K562 (cell line): ENCODE results near the gene MKS1. TPM values are rescaled to one million over a fixed set of nuclear protein-coding genes. Genes with fewer than 3 reads are reported as not detected.

ENCODE experiments used
- ATF1 ChIP-seq, 2 experiments: fragments of 450-650 bp in 1 of 2; IDR thresholded peaks; 2 replicates each; pipeline ENCODE4 v1.6.1; 2016; ENCODE audit warnings: missing compliant biosample characterization in 1 of 2, missing genetic modification characterization in 1 of 2
- CEBPB ChIP-seq: fragments of 450-650 bp; IDR thresholded peaks from 2 replicates; pipeline ENCODE4 v1.6.1; 2016; ENCODE audit warnings: missing genetic modification characterization, missing compliant biosample characterization
- CREB1 ChIP-seq, 2 experiments: sonication (generic) in 1 of 2; formaldehyde crosslinking in 1 of 2; IDR thresholded peaks; 2 replicates each; pipeline versions ENCODE4 v1.6.1 to v1.8.0; 2012 to 2022; ENCODE audit warnings: inconsistent platforms in 1 of 2, mild to moderate bottlenecking in 1 of 2, missing genetic modification reagents in 1 of 2, moderate library complexity in 1 of 2
- DDX20 ChIP-seq: fragments of 450-650 bp; IDR thresholded peaks from 2 replicates; pipeline ENCODE4 v1.6.1; 2016; ENCODE audit warnings: missing genetic modification characterization, low read depth, mild to moderate bottlenecking, missing compliant biosample characterization, moderate library complexity
- MEF2D ChIP-seq: conservative IDR thresholded peaks from 2 replicates; pipeline ENCODE4 v1.6.1; 2016; ENCODE audit warnings: low read depth, missing genetic modification characterization, missing compliant biosample characterization
- NONO ChIP-seq, 2 experiments: fragments of 200-400 bp in 1 of 2; fragments of 450-650 bp in 1 of 2; formaldehyde crosslinking in 1 of 2; IDR thresholded peaks; 2 replicates each; pipeline ENCODE4 v1.6.1; 2017; ENCODE audit warnings: low read depth in 2 of 2, mild to moderate bottlenecking in 2 of 2, moderate library complexity in 2 of 2, low read length in 1 of 2
- POLR2AphosphoS5 ChIP-seq: IDR thresholded peaks from 2 replicates; pipeline ENCODE4 v1.6.1; 2011; ENCODE audit warnings: mild to moderate bottlenecking, low read depth, low read length, moderate library complexity; ENCODE audit not compliant: control insufficient read depth, insufficient read depth
- PURB ChIP-seq: sonication (generic); formaldehyde crosslinking; IDR thresholded peaks from 2 replicates; pipeline ENCODE4 v1.9.0; 2021; ENCODE audit warnings: low read depth, mild to moderate bottlenecking, missing genetic modification reagents
- RBBP5 ChIP-seq: fragments of 200-600 bp; sonication (generic); IDR thresholded peaks from 2 replicates; pipeline ENCODE4 v1.6.1; 2012; ENCODE audit warnings: borderline replicate concordance, mild to moderate bottlenecking, low read length, control low read depth, inconsistent platforms; ENCODE audit not compliant: insufficient read depth, poor library complexity, severe bottlenecking
- SAP30 ChIP-seq: fragments of 200-600 bp; sonication (generic); IDR thresholded peaks from 2 replicates; pipeline ENCODE4 v1.6.1; 2012; ENCODE audit warnings: borderline replicate concordance, low read depth, mild to moderate bottlenecking, moderate library complexity, low read length, control low read depth, inconsistent platforms; ENCODE audit not compliant: insufficient read depth, poor library complexity, severe bottlenecking
- SIN3B ChIP-seq: fragments of 450-650 bp; IDR thresholded peaks from 2 replicates; pipeline ENCODE4 v1.6.1; 2017; ENCODE audit warnings: low read depth, mild to moderate bottlenecking, moderate library complexity
- TAF1 ChIP-seq: IDR thresholded peaks from 2 replicates; pipeline ENCODE4 v1.6.1; 2011; ENCODE audit warnings: mild to moderate bottlenecking, low read length, moderate library complexity; ENCODE audit not compliant: insufficient read depth, control insufficient read depth, severe bottlenecking; ENCODE audit errors: extremely low read depth
- TBL1XR1 ChIP-seq, 2 experiments: IDR thresholded peaks; 2 replicates each; pipeline ENCODE4 v1.6.1; 2012; ENCODE audit warnings: improper control_type of control experiment in 2 of 2, low read length in 2 of 2, mild to moderate bottlenecking in 1 of 2
- TCF7 ChIP-seq: sonication (generic); IDR thresholded peaks from 2 replicates; pipeline ENCODE4 v1.6.1; 2016; ENCODE audit warnings: antibody characterized with exemption, borderline replicate concordance
- TEAD4 ChIP-seq, 2 experiments: sonication (generic) in 1 of 2; formaldehyde crosslinking in 1 of 2; IDR thresholded peaks; 2 replicates each; pipeline versions ENCODE4 v1.6.1 to v1.8.0; 2012 to 2022; ENCODE audit warnings: borderline replicate concordance in 1 of 2, inconsistent platforms in 1 of 2, low read length in 1 of 2, mild to moderate bottlenecking in 1 of 2, missing genetic modification reagents in 1 of 2
- polyA plus RNA-seq, 8 experiments: library from polyadenylated mRNA; depleted of rRNA in 4 of 8; stranded (reverse) in 5 of 8; unstranded in 3 of 8; fragments of >200 nt; fragmentation: Nextera tagmentation in 2 of 8; fragmentation: Illumina TruSeq in 1 of 8; extraction: Ambion mirVana in 2 of 8; extraction: Trizol in 1 of 8; gene quantifications; 2 replicates each; pipeline versions ENCODE4 v1.2.1 to v1.2.3, GENCODE V29; 2011 to 2014; ENCODE audit warnings: inconsistent platforms in 1 of 8, missing spikeins in 1 of 8
- total RNA-seq, 7 experiments: library from RNA; depleted of rRNA in 6 of 7; stranded (reverse); fragments of >200 nt in 6 of 7; fragmentation: Illumina TruSeq in 2 of 7; extraction: Trizol in 2 of 7; gene quantifications; 2 replicates each; pipeline versions ENCODE4 v1.2.1 to v1.2.3, GENCODE V29; 2011 to 2021; ENCODE audit warnings: low replicate concordance in 1 of 7
- TF ChIP-seq, protein P1 (sequence below), 3 experiments: fragments of 200-800 bp in 1 of 3; fragments of 250-450 bp in 1 of 3; fragments of 450-650 bp in 1 of 3; sonication (Bioruptor Pico) in 1 of 3; sonication (Bioruptor generic) in 1 of 3; formaldehyde crosslinking in 1 of 3; IDR thresholded peaks; 2 replicates each; pipeline versions ENCODE4 v1.6.1 to v1.8.0; 2016 to 2022; ENCODE audit warnings: mild to moderate bottlenecking in 2 of 3, missing genetic modification characterization in 2 of 3, missing compliant biosample characterization in 1 of 3, moderate library complexity in 1 of 3
- TF ChIP-seq, protein P2 (sequence below): sonication (generic); formaldehyde crosslinking; IDR thresholded peaks from 2 replicates; pipeline ENCODE4 v1.8.0; 2022; ENCODE audit warnings: mild to moderate bottlenecking, low read depth, missing genetic modification reagents
- TF ChIP-seq, protein P3 (sequence below): fragments of 200-800 bp; sonication (Bioruptor generic); IDR thresholded peaks from 2 replicates; pipeline ENCODE4 v1.6.1; 2017; ENCODE audit warnings: missing genetic modification characterization, missing compliant biosample characterization

Gene MKS1
- total and polyA plus RNA-seq, 9 of the 15 experiments (the other 6 are each of a cell fraction or from before 2014, with no cell fraction given), result 16.3 to 31.0 (median 25.9) TPM

DNA sequence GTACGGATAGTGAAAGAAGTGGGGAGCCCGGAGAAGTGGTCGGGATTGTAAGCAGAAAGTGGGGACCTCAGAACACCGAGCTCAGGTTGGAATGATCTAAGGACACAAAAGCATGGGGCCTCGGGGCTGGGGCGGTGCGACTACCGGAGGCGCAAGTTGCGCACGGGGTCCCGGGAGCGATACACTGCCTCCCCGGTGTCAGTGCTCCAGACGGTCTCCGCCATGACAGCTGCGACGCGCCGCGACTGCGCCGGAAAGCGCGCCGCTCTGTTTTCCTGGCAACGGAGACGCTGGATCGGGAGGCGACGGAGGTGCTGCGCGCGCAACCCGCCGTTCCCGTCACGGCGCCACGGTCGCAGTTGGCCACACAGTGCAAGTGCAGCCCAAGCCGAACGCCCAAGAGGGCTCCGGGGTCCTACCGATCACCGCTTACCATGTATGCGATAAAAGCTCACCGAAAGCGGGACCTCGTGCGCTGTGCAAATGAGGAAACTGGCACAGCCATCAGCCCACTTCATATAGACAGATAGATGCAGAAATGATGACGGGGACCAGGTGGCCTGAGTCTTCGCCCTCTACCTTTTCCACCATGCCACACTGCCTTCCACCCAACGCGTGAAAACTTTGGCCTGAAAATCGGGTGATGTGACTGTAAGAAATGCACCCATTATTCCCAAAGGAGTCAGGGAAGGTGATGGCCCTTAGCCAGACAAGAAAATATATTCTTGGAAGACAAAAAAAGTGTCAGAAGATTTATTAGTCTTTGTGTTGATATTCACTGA lies at the start of gene MKS1 (continued):
- TF ChIP-seq, protein P1, sequence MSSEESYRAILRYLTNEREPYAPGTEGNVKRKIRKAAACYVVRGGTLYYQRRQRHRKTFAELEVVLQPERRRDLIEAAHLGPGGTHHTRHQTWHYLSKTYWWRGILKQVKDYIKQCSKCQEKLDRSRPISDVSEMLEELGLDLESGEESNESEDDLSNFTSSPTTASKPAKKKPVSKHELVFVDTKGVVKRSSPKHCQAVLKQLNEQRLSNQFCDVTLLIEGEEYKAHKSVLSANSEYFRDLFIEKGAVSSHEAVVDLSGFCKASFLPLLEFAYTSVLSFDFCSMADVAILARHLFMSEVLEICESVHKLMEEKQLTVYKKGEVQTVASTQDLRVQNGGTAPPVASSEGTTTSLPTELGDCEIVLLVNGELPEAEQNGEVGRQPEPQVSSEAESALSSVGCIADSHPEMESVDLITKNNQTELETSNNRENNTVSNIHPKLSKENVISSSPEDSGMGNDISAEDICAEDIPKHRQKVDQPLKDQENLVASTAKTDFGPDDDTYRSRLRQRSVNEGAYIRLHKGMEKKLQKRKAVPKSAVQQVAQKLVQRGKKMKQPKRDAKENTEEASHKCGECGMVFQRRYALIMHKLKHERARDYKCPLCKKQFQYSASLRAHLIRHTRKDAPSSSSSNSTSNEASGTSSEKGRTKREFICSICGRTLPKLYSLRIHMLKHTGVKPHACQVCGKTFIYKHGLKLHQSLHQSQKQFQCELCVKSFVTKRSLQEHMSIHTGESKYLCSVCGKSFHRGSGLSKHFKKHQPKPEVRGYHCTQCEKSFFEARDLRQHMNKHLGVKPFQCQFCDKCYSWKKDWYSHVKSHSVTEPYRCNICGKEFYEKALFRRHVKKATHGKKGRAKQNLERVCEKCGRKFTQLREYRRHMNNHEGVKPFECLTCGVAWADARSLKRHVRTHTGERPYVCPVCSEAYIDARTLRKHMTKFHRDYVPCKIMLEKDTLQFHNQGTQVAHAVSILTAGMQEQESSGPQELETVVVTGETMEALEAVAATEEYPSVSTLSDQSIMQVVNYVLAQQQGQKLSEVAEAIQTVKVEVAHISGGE (CRISPR knock-in tag; IDR thresholded peaks at IDR 0.05), result peak in 1 of 3 experiments; percentile 34; a peak in 1 of 6 replicates
- TF ChIP-seq ATF1 (CRISPR knock-in tag; IDR thresholded peaks at IDR 0.05), result peak; percentile 65
- TF ChIP-seq ATF1 (tag; IDR thresholded peaks at IDR 0.05), result peak; percentile 92
- 0 out of 2 replicates have a peak, but pooled peaks have one; percentile 57 for TF ChIP-seq MEF2D
- no peak for TF ChIP-seq TEAD4 (IDR thresholded peaks at IDR 0.05; ENCODE audit: low read length)
- TF ChIP-seq TEAD4 (CRISPR knock-in tag; IDR thresholded peaks at IDR 0.05; ENCODE audit: borderline replicate concordance), result no peak
- no peak for TF ChIP-seq CEBPB (tag)
- TF ChIP-seq CREB1 (IDR thresholded peaks at IDR 0.05), result peak; percentile 95
- peak; percentile 96 for TF ChIP-seq CREB1 (CRISPR knock-in tag; IDR thresholded peaks at IDR 0.05)
- no peak for TF ChIP-seq TBL1XR1 (IDR thresholded peaks at IDR 0.05; ENCODE audit: low read length in 2 of 2)
- TF ChIP-seq TCF7, result no peak
- peak; percentile 68 for TF ChIP-seq RBBP5
- peak; percentile 83 for TF ChIP-seq POLR2AphosphoS5
- peak; percentile 96 for TF ChIP-seq SIN3B
- TF ChIP-seq TAF1, result peak; percentile 92
- TF ChIP-seq, protein P2, sequence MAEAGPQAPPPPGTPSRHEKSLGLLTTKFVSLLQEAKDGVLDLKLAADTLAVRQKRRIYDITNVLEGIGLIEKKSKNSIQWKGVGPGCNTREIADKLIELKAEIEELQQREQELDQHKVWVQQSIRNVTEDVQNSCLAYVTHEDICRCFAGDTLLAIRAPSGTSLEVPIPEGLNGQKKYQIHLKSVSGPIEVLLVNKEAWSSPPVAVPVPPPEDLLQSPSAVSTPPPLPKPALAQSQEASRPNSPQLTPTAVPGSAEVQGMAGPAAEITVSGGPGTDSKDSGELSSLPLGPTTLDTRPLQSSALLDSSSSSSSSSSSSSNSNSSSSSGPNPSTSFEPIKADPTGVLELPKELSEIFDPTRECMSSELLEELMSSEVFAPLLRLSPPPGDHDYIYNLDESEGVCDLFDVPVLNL (CRISPR knock-in tag), result no peak
- TF ChIP-seq NONO (IDR thresholded peaks at IDR 0.05; ENCODE audit: low read depth in 2 of 2, low read length in 1 of 2), result peak in 1 of 2 experiments; percentile 29; a peak in 1 of 4 replicates
- TF ChIP-seq DDX20 (tag), result no peak
- TF ChIP-seq, protein P3, sequence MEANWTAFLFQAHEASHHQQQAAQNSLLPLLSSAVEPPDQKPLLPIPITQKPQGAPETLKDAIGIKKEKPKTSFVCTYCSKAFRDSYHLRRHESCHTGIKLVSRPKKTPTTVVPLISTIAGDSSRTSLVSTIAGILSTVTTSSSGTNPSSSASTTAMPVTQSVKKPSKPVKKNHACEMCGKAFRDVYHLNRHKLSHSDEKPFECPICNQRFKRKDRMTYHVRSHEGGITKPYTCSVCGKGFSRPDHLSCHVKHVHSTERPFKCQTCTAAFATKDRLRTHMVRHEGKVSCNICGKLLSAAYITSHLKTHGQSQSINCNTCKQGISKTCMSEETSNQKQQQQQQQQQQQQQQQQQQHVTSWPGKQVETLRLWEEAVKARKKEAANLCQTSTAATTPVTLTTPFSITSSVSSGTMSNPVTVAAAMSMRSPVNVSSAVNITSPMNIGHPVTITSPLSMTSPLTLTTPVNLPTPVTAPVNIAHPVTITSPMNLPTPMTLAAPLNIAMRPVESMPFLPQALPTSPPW (CRISPR knock-in tag), result 0 out of 2 replicates have a peak, but pooled peaks have one; percentile 42
- TF ChIP-seq PURB (CRISPR knock-in tag), result no peak
- peak; percentile 64 for TF ChIP-seq SAP30
